ENCODE results near the gene CELF5.

GRCh38 chr19:3291644-3292043, 67.2 kb downstream of the CELF5 start:
- no peak for TF ChIP-seq POLR2A (IDR thresholded peaks at IDR 0.05)
- TF ChIP-seq CTCF (IDR thresholded peaks at IDR 0.05 in 8 of 11, conservative IDR thresholded peaks at IDR 0.05 in 3 of 11) = no peak
- TF ChIP-seq POLR2AphosphoS5 (IDR thresholded peaks at IDR 0.05) = no peak
